GM18520 (cell line): ENCODE data around the gene MBNL2.

Source experiments
- ATAC-seq: cut with Tn5 transposase; IDR thresholded peaks from one replicate; pipeline ENCODE4 v1.9.1; 2021; ENCODE audit not compliant: unreplicated experiment

The MBNL2 gene

DNA sequence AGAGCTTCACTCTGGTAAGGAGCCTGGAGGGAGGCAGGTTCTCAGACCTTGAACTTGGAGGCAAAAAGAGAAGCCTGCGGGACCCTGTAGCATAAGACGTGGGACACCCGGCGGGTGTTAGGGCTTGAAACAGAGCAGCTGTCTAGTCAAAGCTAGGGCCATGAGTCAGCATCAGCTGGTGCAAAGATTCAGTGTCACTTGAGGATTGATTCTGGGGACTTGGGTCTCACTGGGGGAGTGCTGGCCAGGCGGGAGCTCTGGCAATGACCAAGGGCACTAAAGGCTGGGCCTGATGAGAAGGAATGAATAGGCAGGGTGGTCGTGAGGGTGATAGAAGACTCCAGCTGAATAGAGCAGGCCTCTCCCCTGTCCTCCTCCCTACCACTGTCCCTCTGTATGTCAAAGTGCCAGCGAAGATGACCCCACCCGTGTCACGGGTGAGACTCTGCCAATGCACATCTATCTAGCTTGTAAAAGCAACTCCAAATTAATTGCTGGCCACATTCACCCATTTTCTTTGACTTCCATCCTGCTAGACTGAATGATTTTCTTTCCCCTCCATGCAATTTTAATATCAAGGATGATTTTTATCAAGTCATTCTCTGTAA lies 97.1 kb downstream of the MBNL2 start:
- no peak for ATAC-seq

GRCh38 chr13:97321101-97321500 lies 99.0 kb downstream of the MBNL2 start:
- ATAC-seq = no peak

DNA sequence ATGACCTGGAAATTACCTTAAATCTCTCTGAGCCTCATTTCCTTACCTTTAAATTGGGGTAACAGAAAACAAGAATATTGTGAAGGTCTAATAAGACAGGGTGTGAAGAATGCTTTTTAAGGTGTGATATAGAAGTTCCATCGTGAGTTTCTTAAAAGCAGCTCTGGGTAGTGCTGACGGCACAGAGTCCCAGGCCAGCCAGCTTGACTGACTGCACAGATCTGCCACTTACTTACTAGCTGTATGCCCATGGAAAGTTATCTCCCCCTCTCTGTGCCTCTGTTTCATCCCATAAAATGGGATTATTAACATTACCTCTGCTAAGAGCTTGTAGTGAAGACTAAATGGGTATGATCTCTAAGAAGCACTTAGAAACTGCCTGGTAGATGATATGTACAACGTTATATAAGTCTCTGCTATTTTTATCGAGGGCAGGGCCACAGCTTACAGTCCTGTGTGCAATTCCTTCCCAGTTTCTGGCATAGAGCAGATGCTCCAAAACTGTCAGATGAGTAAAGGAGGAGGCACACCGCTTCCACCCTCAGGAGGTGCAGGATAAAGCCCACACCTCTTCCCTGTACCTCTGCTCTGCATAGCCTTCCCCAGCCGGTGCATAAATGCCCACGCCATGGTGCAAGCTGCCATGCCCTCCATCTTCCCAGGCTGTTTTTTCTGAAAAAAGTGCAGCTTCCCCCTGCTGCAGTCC lies 99.6 kb downstream of the MBNL2 start:
- no peak for ATAC-seq

DNA sequence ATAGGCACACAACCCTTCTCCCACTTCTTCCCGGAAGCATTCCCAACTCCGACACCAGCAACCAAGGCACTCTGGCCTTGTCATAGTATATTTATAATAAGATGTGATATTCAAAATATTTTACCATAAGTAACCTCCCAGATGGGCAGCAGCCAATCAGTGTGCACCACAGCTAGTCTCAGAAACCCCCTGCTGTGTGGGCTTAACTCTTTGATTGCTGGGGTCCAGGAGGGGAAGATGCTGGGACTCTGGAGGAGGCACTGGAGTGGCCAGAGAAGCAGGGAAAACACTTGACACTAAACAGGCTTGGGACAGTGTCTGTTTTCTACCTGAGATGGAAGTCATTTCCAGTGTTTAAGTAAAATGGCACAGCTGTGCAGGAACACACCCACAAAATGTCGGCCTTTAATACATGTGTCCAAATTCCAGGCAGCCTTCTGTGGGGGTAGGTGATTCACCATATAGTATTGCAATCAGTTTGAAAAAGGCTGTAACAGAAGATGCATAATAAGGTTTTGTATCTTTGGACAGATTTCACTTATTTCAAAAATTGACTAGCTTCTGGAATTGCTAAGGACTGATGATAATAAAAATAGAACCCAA lies 100.7 kb downstream of the MBNL2 start:
- no peak for ATAC-seq

GRCh38 chr13:97324115-97324514 lies 102.0 kb downstream of the MBNL2 start:
- no peak for ATAC-seq

DNA sequence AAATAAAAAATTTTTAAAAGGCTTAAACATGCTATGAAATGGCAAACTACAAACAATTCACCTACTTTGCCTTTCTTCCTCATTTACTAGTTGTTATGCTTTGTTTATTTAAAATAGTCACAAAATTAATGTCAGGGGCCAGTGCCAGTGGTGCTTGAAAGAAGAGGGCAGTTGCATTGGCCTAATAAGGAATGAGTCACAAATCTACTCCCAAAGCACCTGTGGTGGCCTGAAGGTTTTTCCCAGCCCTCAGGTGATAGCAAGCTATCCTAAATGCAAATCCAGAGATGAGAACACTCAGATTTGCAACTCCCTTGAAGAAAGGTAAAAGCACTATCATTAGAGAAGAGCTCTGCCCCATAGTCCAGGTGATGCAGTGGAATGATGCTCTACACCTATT lies 103.6 kb downstream of the MBNL2 start:
- no peak for ATAC-seq

GRCh38 chr13:97327086-97327485 lies 105.0 kb downstream of the MBNL2 start:
- no peak for ATAC-seq

- no peak for ATAC-seq
Measured at GRCh38 chr13:97327506-97328221, 105.5 kb downstream of the MBNL2 start.

- ATAC-seq = no peak
Measured at GRCh38 chr13:97328222-97328790, 106.2 kb downstream of the MBNL2 start.

- ATAC-seq = no peak
Measured at GRCh38 chr13:97329331-97329730, 107.2 kb downstream of the MBNL2 start.

- no peak for ATAC-seq
Measured at GRCh38 chr13:97330448-97330847, 108.3 kb downstream of the MBNL2 start.

DNA sequence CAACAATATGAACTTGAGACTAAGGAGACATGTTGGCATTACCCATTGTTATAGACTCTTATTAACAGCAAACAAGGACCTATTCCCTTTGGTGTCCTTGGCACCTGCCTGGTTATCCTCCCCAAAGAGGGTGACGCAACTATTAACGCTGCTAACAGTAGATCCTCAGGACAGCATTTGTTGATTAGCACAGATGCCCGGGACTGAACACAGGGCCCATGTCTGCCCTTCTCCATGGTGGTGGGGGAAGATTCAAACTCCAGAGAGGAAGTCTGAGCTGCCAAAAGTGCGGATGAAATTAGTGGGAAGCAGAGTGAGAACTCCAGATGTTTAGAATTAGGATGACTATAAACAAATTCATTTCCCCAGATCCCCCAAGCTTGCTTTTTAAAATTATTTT lies 110.6 kb downstream of the MBNL2 start:
- ATAC-seq = no peak

DNA sequence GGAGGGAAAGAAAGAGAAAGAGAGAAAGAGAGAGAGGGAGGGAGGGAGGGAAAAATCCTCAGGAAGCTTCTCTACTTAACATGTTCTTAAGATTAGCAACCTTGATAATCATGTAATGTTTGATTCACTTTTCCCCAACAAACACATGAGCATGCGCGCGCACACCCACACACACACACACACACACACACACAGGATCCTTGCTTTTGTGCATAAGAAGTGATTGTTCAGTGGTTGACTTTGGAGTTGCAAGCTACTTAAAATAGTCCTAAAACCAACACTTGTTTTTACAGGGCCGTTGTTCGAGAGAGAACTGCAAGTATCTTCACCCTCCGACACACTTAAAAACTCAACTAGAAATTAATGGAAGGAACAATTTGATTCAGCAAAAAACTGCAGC lies 111.8 kb downstream of the MBNL2 start:
- ATAC-seq = no peak

- ATAC-seq = no peak
Measured at GRCh38 chr13:97334690-97335089, 112.6 kb downstream of the MBNL2 start.

- ATAC-seq = no peak
Measured at GRCh38 chr13:97335488-97336134, 113.5 kb downstream of the MBNL2 start.

- ATAC-seq = no peak
Measured at GRCh38 chr13:97337985-97338499, 115.9 kb downstream of the MBNL2 start.

DNA sequence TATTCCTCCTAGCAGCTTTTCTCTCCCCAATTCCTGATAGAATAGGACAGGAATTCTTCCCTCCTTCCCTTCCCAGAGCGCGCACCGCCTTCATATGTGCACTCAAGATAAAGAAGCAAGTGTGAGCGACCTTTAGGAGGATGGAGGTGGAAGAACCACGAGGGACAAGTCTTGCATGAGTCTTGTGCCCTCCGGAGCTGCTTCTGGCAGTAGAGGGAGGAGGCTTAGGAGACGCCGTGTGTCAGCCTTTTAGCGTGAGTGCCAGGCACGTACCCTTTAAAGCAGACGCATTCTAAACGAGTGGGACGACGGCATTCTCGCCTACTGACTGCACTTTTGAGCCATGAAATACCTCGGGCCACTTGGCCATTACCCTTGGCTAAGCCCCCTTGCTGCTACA lies 116.4 kb downstream of the MBNL2 start:
- ATAC-seq = no peak

DNA sequence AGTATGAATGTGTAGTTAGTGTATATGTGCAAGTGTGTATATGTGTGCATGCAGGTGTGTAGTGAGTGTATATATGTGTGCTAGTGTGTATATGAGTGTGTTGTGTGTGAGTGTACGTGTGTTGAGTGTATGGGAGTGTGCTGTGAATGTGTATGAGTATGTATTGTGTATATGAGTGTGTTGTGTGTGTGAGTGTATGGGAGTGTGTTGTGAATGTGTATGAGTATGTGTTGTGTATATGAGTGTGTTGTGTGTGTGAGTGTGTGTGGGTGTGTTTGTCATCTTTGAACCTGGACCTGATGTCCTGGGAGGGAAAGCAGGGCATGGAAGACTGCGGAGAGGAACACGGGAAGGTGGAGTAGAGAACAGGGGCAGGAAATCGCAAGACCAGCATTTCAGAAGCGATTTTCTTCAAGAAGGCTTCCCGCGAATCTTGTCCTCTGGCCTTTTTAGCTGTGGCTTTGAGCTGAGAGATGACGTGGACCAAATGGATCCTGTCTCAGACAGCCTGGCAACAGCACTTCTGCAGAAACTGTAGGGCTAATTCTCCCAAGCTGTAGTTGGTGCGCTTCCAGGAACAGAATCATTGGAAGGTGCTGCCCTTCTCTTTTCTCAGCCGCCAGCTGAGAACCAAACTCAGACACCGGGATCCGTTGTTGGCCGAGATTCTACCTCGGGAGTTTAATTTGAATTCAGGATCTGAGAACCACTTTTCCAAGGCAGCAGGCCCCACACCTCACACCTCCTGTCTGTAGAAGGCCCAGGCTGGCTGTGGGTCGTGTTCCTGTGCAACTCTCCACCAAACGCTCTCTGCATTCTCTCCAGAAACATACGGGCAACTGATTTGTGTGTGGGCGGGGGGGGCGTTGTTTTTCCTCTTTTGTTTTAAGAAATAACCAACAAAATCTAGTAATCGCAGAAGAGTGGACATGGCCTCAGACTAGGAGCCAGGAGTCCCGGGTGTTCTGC lies 117.2 kb downstream of the MBNL2 start:
- ATAC-seq = no peak

- no peak for ATAC-seq
Measured at GRCh38 chr13:97339988-97340749, 118.0 kb downstream of the MBNL2 start.
